A673 (cell line): ENCODE results near the gene FAM180B. TPM values are rescaled to one million over a fixed set of nuclear protein-coding genes. Genes with fewer than 3 reads are reported as not detected.

ENCODE experiments used
- BruUV-seq: library from RNA; stranded (reverse); fragments of 400-500 nt; replicated peaks from 2 replicates; lab custom pipeline; 2021; lab: Mats Ljungman, UMichigan
- CTCF ChIA-PET: fragments of 300-600 bp; sonication (Branson Sonifier 250); formaldehyde crosslinking; loops from one replicate; lab custom pipeline; 2022; ENCODE audit warnings: antibody characterized with exemption; lab: Charles Lee
- POLR2A ChIA-PET: fragments of 300-600 bp; sonication (Branson Sonifier 250); formaldehyde crosslinking; loops from one replicate; lab custom pipeline; 2022; ENCODE audit warnings: antibody characterized with exemption; ENCODE audit not compliant: low non-redundant PET; lab: Charles Lee
- DNase-seq: peaks from one replicate; pipeline ENCODE4 v3.0.0-alpha.2; 2015; ENCODE audit warnings: low spot score
- H3K27ac ChIP-seq: fragments of 200-600 bp; sonication (generic); 2 replicates; pipeline ENCODE4 v1.5.1; 2016; ENCODE audit warnings: mixed run types, low read depth, mild to moderate bottlenecking, mixed read lengths, antibody characterized with exemption, low read length; ENCODE audit not compliant: poor library complexity, severe bottlenecking
- H3K27me3 ChIP-seq: fragments of 200-600 bp; sonication (generic); replicated peaks from 2 replicates; pipeline ENCODE4 v1.6.1; 2017; ENCODE audit warnings: mixed run types, low read depth, mild to moderate bottlenecking, mixed read lengths, antibody characterized with exemption, low read length; ENCODE audit not compliant: insufficient read depth, poor library complexity
- H3K36me3 ChIP-seq: fragments of 200-600 bp; sonication (generic); 2 replicates; pipeline ENCODE4 v1.6.1; 2016; ENCODE audit warnings: mixed run types, mild to moderate bottlenecking, mixed read lengths, antibody characterized with exemption, low read length; ENCODE audit not compliant: insufficient read depth, poor library complexity, severe bottlenecking
- H3K4me1 ChIP-seq: fragments of 200-600 bp; sonication (generic); 2 replicates; pipeline ENCODE4 v1.6.1; 2017; ENCODE audit warnings: mixed run types, mild to moderate bottlenecking, mixed read lengths, antibody characterized with exemption, low read length; ENCODE audit not compliant: insufficient read depth, poor library complexity, severe bottlenecking
- H3K4me3 ChIP-seq: fragments of 200-600 bp; sonication (generic); 2 replicates; pipeline ENCODE4 v1.5.1; 2016; ENCODE audit warnings: low read depth, mixed run types, mild to moderate bottlenecking, mixed read lengths, low read length; ENCODE audit not compliant: poor library complexity, severe bottlenecking
- H3K9me3 ChIP-seq: fragments of 200-600 bp; sonication (generic); 2 replicates; pipeline ENCODE4 v1.6.1; 2016; ENCODE audit warnings: mixed run types, low read depth, mild to moderate bottlenecking, mixed read lengths, antibody characterized with exemption, low read length; ENCODE audit not compliant: poor library complexity, severe bottlenecking
- EZH2 ChIP-seq: fragments of 200-600 bp; sonication (generic); IDR thresholded peaks from 2 replicates; pipeline ENCODE4 v1.6.1; 2017; ENCODE audit warnings: borderline replicate concordance, low read depth, mild to moderate bottlenecking, mixed read lengths, antibody characterized with exemption, low read length; ENCODE audit not compliant: poor library complexity, severe bottlenecking
- intact Hi-C: fragments of 100-400 bp; cut with micrococcal nuclease; formaldehyde crosslinking; loops from one replicate; pipeline ENCODE4 v1.10.0; 2022; ENCODE audit not compliant: unreplicated experiment
- total RNA-seq: library from RNA; stranded (reverse); gene quantifications from 2 replicates; pipeline ENCODE4 v1.2.3, GENCODE V29; 2021
- TF ChIP-seq, protein P1 (sequence below): fragments of 300-800, 200-600 bp; sonication (generic); conservative IDR thresholded peaks from 2 replicates; pipeline ENCODE4 v1.5.1; 2017; ENCODE audit warnings: low read depth, mild to moderate bottlenecking, antibody characterized with exemption, low read length, moderate library complexity, mixed read lengths

The FAM180B gene
- total RNA-seq, 1 experiment from 2014 or later: 0.62 TPM

DNA sequence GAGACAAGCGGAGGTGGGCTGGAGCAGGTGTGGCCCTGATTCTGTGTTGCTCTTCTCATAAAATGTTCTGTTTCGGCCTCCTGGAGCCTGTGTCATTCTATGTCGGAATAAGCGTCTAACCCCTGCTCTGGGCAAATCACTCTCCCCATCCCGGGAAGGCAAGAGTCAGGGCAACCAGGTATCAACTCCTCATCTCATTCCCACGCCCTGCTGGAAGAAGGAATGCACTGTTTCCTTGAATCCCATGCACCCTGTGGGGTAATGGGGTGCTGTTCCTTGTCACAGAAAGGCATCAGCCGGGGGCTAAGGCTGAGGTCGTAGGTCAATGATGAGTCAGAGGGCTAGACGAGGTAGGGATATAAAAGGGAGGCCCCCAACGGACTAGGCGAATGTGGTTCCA, 2.6 kb downstream of the FAM180B start:
- TF ChIP-seq, protein P1, sequence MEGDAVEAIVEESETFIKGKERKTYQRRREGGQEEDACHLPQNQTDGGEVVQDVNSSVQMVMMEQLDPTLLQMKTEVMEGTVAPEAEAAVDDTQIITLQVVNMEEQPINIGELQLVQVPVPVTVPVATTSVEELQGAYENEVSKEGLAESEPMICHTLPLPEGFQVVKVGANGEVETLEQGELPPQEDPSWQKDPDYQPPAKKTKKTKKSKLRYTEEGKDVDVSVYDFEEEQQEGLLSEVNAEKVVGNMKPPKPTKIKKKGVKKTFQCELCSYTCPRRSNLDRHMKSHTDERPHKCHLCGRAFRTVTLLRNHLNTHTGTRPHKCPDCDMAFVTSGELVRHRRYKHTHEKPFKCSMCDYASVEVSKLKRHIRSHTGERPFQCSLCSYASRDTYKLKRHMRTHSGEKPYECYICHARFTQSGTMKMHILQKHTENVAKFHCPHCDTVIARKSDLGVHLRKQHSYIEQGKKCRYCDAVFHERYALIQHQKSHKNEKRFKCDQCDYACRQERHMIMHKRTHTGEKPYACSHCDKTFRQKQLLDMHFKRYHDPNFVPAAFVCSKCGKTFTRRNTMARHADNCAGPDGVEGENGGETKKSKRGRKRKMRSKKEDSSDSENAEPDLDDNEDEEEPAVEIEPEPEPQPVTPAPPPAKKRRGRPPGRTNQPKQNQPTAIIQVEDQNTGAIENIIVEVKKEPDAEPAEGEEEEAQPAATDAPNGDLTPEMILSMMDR: no peak
- TF ChIP-seq EZH2: no peak
- no TSS peak for BruUV-seq
- Histone ChIP-seq H3K27ac (no peak overlapping the region), H3K4me3 (no peak overlapping the region), H3K27me3 (peaks cover 17% of the 10 kb centered on the region), H3K36me3 (peaks cover 9% of the 10 kb centered on the region), H3K4me1 (no peaks in the 10 kb centered on the region), H3K9me3 (no peaks in the 10 kb centered on the region)
- ChIA-PET CTCF (no interaction called here), POLR2A (no interaction called here)
- intact Hi-C loops: loop anchor here (10.0 kb wide), 1 partner anchor 56 kb away; the partner anchor contains the start of gene MTCH2
- no peak for DNase-seq

DNA sequence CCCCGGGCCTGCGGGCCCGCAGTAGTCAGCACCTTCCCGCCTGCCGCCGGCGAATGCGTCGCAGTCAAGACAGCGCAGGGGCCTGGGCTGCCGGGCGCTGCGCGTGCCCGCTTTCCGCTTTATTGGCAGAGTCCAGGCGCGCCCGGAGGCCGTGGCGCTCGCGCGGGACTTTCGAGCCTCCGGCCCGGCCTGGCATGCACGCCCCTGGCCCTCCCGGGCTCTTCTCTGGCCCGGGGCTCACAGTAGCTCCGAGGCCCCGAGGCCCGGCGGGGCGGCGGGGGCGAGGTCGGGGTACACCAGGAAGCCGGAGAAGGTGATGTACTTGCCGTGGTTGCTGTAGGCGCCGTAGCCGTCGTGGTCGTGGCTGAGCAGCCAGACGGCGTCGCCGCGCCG, 3.1 kb downstream of the FAM180B start:
- Histone ChIP-seq H3K4me3 (no peak overlapping the region), H3K4me1 (no peaks in the 10 kb centered on the region), H3K27ac (no peak overlapping the region), H3K9me3 (no peaks in the 10 kb centered on the region), H3K36me3 (peaks cover 5% of the 10 kb centered on the region), H3K27me3 (peaks cover 22% of the 10 kb centered on the region)
- intact Hi-C loops: loop anchor here (10.0 kb wide), 1 partner anchor 55 kb away; the partner anchor contains the start of gene MTCH2
- POLR2A ChIA-PET: interaction anchor here (1.1 kb wide), 1 partner anchor 16 kb away, joined by 3 read pairs; no protein-coding TSS in a partner anchor
- DNase-seq: no peak
- CTCF ChIA-PET: no interaction called here
- no TSS peak for BruUV-seq
- TF ChIP-seq EZH2: no peak

DNA sequence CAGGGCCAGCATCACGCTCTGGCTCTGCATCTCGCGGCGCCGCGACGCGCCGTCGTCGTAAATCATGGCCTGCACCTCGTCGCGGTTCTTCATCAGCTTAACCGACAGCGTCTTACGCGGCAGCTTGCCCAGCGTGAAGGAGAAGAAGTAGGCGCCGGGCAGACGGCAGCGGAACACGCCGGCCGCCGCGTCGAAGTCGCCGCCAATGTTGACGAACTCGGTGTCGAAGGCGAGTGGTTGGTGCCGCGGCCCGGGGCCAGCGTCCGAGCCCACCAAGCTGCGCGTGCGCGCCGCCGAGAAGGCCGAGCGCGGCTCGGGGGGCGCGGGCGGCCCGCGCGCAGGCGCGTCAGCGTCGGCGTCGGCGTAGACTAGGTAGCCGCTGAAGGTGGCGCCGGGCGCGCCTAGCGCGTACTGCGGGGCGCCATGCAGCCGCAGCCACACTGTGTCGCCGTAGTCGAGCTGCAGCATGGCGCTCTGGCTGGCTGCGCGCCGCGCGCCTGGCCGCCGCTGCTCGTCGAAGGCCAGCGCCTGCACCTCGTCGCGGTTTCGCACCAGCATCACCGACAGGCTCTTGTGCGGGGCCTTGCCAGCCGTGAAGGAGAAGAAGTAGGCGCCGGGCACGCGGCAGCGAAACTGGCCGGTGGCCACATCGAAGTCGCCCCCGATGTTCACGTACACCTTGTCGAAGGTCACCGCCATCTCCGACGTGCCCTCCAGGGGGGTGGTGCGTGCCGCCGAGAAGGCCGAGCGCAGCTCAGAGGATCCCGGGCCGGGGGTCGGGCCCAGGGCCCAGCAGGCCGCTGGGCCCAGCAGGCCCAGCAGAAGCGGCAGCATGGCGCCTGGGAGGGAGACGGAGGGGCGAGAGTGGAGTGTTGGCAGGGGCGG, 3.7 kb downstream of the FAM180B start:
- H3K27me3 ChIP-seq: peaks cover 28% of the 10 kb centered on the region
- BruUV-seq: no TSS peak
- no peak for DNase-seq
- TF ChIP-seq EZH2: no peak
- TF ChIP-seq, protein P1: no peak
- intact Hi-C loops: loop anchor here (10.0 kb wide), 1 partner anchor 55 kb away; the partner anchor contains the start of gene MTCH2
- ChIA-PET POLR2A (interaction anchor here (1.1 kb wide), 1 partner anchor 16 kb away, joined by 3 read pairs; no protein-coding TSS in a partner anchor), CTCF (no interaction called here)
- H3K9me3 ChIP-seq: no peaks in the 10 kb centered on the region
- no peak overlapping the region for H3K27ac ChIP-seq
- peaks cover under 1% of the 10 kb centered on the region for H3K36me3 ChIP-seq
- H3K4me1 ChIP-seq: no peaks in the 10 kb centered on the region
- no peak overlapping the region for H3K4me3 ChIP-seq
